WTC11 (cell line): ENCODE measurements around the gene RPRD1B. TPM values are rescaled to one million over a fixed set of nuclear protein-coding genes. Genes with fewer than 3 reads are reported as not detected.

Source experiments
- ATAC-seq: fragments of 200-7000 bp; cut with Tn5 transposase; 2 replicates; pipeline ENCODE4 v1.10.0; 2021; ENCODE audit warnings: mild to moderate bottlenecking, moderate library complexity
- CTCF ChIA-PET: fragments of 300-600 bp; sonication (Branson Sonifier 250); formaldehyde crosslinking; loops from one replicate; lab custom pipeline; 2021; ENCODE audit warnings: antibody characterized with exemption; lab: Charles Lee
- POLR2A ChIA-PET: fragments of 350-600 bp; sonication (Branson Sonifier 250); formaldehyde crosslinking; loops from one replicate; lab custom pipeline; 2021; ENCODE audit warnings: antibody characterized with exemption; lab: Charles Lee
- DNase-seq: peaks from one replicate; pipeline ENCODE4 v3.0.0; 2021; ENCODE audit warnings: low spot score
- H3K27ac Mint-ChIP-seq: 2 replicates; pipeline ENCODE4 v1.8.0; 2021; ENCODE audit warnings: mixed read lengths
- H3K27me3 Mint-ChIP-seq: 2 replicates; pipeline ENCODE4 v1.8.0; 2021; ENCODE audit warnings: low read depth, mild to moderate bottlenecking, moderate library complexity, mixed read lengths
- H3K36me3 Mint-ChIP-seq: 2 replicates; pipeline ENCODE4 v1.8.0; 2021; ENCODE audit warnings: mixed read lengths
- H3K4me1 Mint-ChIP-seq: 2 replicates; pipeline ENCODE4 v1.8.0; 2022; ENCODE audit warnings: mixed read lengths
- H3K4me3 Mint-ChIP-seq: 2 replicates; pipeline ENCODE4 v1.8.0; 2021; ENCODE audit warnings: mild to moderate bottlenecking, moderate library complexity, mixed read lengths
- H3K9me3 Mint-ChIP-seq: 2 replicates; pipeline ENCODE4 v1.8.0; 2021; ENCODE audit warnings: mixed read lengths
- ERG ChIP-seq: fragments of 250-450 bp; sonication (Bioruptor Pico); IDR thresholded peaks from 2 replicates; pipeline ENCODE4 v1.8.0; 2021; ENCODE audit warnings: mild to moderate bottlenecking
- ESRRA ChIP-seq: sonication (generic); formaldehyde crosslinking; IDR thresholded peaks from 2 replicates; pipeline ENCODE4 v1.8.1; 2022; ENCODE audit warnings: mild to moderate bottlenecking, missing genetic modification reagents, borderline replicate concordance
- TP53 ChIP-seq: sonication (generic); formaldehyde crosslinking; IDR thresholded peaks from 2 replicates; pipeline ENCODE4 v1.8.1; 2023; ENCODE audit warnings: mild to moderate bottlenecking, missing genetic modification reagents
- ZBTB43 ChIP-seq: sonication (generic); formaldehyde crosslinking; IDR thresholded peaks from 2 replicates; pipeline ENCODE4 v1.8.1; 2023; ENCODE audit warnings: mild to moderate bottlenecking, missing genetic modification reagents
- ZNF121 ChIP-seq: sonication (generic); formaldehyde crosslinking; IDR thresholded peaks from 2 replicates; pipeline ENCODE4 v1.8.0; 2023; ENCODE audit warnings: missing genetic modification reagents
- ZNF232 ChIP-seq: sonication (generic); formaldehyde crosslinking; IDR thresholded peaks from 2 replicates; pipeline ENCODE4 v1.8.0; 2022; ENCODE audit warnings: mild to moderate bottlenecking, missing genetic modification reagents
- ZNF532 ChIP-seq: fragments of 250-450 bp; sonication (Bioruptor Pico); IDR thresholded peaks from 2 replicates; pipeline ENCODE4 v1.9.0; 2021; ENCODE audit warnings: mild to moderate bottlenecking, borderline replicate concordance
- ZNF671 ChIP-seq: fragments of 250-450 bp; sonication (Bioruptor Pico); IDR thresholded peaks from 2 replicates; pipeline ENCODE4 v1.8.0; 2021; ENCODE audit warnings: mild to moderate bottlenecking
- ZSCAN18 ChIP-seq: fragments of 250-450 bp; sonication (Bioruptor Pico); IDR thresholded peaks from 2 replicates; pipeline ENCODE4 v2.1.2; 2022; ENCODE audit warnings: mild to moderate bottlenecking, moderate library complexity
- total RNA-seq: library from RNA; stranded (reverse); gene quantifications from 3 replicates; pipeline ENCODE4 v1.2.3, GENCODE V29; 2021
- TF ChIP-seq, protein P1 (sequence below): sonication (generic); formaldehyde crosslinking; IDR thresholded peaks from 2 replicates; pipeline ENCODE4 v1.8.0; 2023; ENCODE audit warnings: missing genetic modification reagents
- TF ChIP-seq, protein P2 (sequence below): sonication (generic); formaldehyde crosslinking; IDR thresholded peaks from 2 replicates; pipeline ENCODE4 v1.8.0; 2022; ENCODE audit warnings: mild to moderate bottlenecking, missing genetic modification reagents
- TF ChIP-seq, protein P3 (sequence below): sonication (generic); formaldehyde crosslinking; IDR thresholded peaks from 2 replicates; pipeline ENCODE4 v1.8.1; 2023; ENCODE audit warnings: mild to moderate bottlenecking, missing genetic modification reagents, moderate library complexity

The RPRD1B gene
- total RNA-seq, 1 experiment from 2014 or later = 21.4 TPM

GRCh38 chr20:37989601-37990295 lies 43.8 kb upstream of the RPRD1B start:
- CTCF ChIA-PET = no interaction called here

More at GRCh38 chr20:37989601-37990295, 43.8 kb upstream of the RPRD1B start:
- Mint-ChIP-seq H3K4me1 (peaks cover 4% of the 10 kb centered on the region; the same call in 1 of the 2 replicates), H3K9me3 (no peaks in the 10 kb centered on the region), H3K36me3 (peaks cover 27% of the 10 kb centered on the region), H3K4me3 (no peak overlapping the region), H3K27me3 (no peaks in the 10 kb centered on the region), H3K27ac (no peak overlapping the region)
- POLR2A ChIA-PET = no interaction called here
- no peak for TF ChIP-seq TP53 (CRISPR knock-in tag)
- TF ChIP-seq, protein P1, sequence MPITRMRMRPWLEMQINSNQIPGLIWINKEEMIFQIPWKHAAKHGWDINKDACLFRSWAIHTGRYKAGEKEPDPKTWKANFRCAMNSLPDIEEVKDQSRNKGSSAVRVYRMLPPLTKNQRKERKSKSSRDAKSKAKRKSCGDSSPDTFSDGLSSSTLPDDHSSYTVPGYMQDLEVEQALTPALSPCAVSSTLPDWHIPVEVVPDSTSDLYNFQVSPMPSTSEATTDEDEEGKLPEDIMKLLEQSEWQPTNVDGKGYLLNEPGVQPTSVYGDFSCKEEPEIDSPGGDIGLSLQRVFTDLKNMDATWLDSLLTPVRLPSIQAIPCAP (CRISPR knock-in tag) = no peak
- TF ChIP-seq ZNF121 (CRISPR knock-in tag) = no peak
- TF ChIP-seq ESRRA (CRISPR knock-in tag) = no peak
- TF ChIP-seq ZBTB43 (CRISPR knock-in tag) = no peak
- TF ChIP-seq ZNF232 (CRISPR knock-in tag) = no peak
- TF ChIP-seq, protein P2, sequence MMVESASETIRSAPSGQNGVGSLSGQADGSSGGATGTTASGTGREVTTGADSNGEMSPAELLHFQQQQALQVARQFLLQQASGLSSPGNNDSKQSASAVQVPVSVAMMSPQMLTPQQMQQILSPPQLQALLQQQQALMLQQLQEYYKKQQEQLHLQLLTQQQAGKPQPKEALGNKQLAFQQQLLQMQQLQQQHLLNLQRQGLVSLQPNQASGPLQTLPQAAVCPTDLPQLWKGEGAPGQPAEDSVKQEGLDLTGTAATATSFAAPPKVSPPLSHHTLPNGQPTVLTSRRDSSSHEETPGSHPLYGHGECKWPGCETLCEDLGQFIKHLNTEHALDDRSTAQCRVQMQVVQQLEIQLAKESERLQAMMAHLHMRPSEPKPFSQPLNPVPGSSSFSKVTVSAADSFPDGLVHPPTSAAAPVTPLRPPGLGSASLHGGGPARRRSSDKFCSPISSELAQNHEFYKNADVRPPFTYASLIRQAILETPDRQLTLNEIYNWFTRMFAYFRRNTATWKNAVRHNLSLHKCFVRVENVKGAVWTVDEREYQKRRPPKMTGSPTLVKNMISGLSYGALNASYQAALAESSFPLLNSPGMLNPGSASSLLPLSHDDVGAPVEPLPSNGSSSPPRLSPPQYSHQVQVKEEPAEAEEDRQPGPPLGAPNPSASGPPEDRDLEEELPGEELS (CRISPR knock-in tag) = no peak
- no peak for TF ChIP-seq ERG (CRISPR knock-in tag)
- TF ChIP-seq ZNF671 (CRISPR knock-in tag) = no peak
- TF ChIP-seq ZNF532 (CRISPR knock-in tag) = no peak
- TF ChIP-seq, protein P3, sequence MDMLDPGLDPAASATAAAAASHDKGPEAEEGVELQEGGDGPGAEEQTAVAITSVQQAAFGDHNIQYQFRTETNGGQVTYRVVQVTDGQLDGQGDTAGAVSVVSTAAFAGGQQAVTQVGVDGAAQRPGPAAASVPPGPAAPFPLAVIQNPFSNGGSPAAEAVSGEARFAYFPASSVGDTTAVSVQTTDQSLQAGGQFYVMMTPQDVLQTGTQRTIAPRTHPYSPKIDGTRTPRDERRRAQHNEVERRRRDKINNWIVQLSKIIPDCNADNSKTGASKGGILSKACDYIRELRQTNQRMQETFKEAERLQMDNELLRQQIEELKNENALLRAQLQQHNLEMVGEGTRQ (CRISPR knock-in tag) = no peak
- TF ChIP-seq ZSCAN18 (CRISPR knock-in tag) = no peak
- DNase-seq (no peak), ATAC-seq (no peak)
